ENCODE data around the gene SRPRB.

Gene SRPRB

GRCh38 chr3:133870822-133871221, 65.2 kb downstream of the SRPRB start:
- DNase-seq: no peak
- Histone ChIP-seq H3K4me1 (ENCODE audit: low read length) (no peaks in the 10 kb centered on the region), H3K27ac (ENCODE audit: low read length) (no peak overlapping the region), H3K4me2 (ENCODE audit: low read depth, low read length) (no peak overlapping the region), H3K4me3 (ENCODE audit: low read length) (no peak overlapping the region), H4K20me1 (ENCODE audit: insufficient read depth, low read length) (no peaks in the 10 kb centered on the region), H3K9me2 (replicated peaks; ENCODE audit: insufficient read depth, low read length) (no peaks in the 10 kb centered on the region), H3K79me2 (ENCODE audit: low read length) (no peaks in the 10 kb centered on the region), H2AFZ (ENCODE audit: low read length) (no peak overlapping the region), H3K27me3 (replicated peaks; ENCODE audit: insufficient read depth, low read length) (no peaks in the 10 kb centered on the region), H3K36me3 (replicated peaks; ENCODE audit: insufficient read depth, low read length) (no peaks in the 10 kb centered on the region), H3K9me3 (replicated peaks; ENCODE audit: insufficient read depth, low read length) (no peaks in the 10 kb centered on the region), H3F3A (ENCODE audit: insufficient read depth, low read length) (no peaks in the 10 kb centered on the region), H3K9ac (ENCODE audit: low read length) (no peak overlapping the region)
- TF ChIP-seq EZH2 (optimal IDR thresholded peaks at IDR 0.05; ENCODE audit: low read depth, low read length) (no peak), CTCF (IDR thresholded peaks at IDR 0.05; ENCODE audit: low read length) (no peak), EZH2phosphoT487 (IDR thresholded peaks at IDR 0.05; ENCODE audit: low read length) (no peak)

Measured in MM.1S (cell line).